ENCODE results near the gene FGGY. TPM values are rescaled to one million over a fixed set of nuclear protein-coding genes. Genes with fewer than 3 reads are reported as not detected.

The FGGY gene
- total RNA-seq, 1 experiment from 2014 or later, result 12.0 TPM

GRCh38 chr1:59730302-59730701 lies 433.4 kb downstream of the FGGY start:
- ATAC-seq (no peak), DNase-seq (ENCODE audit: low spot score) (no peak)
- peaks cover 6% of the 10 kb centered on the region for H3K36me3 Mint-ChIP-seq
- TF ChIP-seq, protein P1, sequence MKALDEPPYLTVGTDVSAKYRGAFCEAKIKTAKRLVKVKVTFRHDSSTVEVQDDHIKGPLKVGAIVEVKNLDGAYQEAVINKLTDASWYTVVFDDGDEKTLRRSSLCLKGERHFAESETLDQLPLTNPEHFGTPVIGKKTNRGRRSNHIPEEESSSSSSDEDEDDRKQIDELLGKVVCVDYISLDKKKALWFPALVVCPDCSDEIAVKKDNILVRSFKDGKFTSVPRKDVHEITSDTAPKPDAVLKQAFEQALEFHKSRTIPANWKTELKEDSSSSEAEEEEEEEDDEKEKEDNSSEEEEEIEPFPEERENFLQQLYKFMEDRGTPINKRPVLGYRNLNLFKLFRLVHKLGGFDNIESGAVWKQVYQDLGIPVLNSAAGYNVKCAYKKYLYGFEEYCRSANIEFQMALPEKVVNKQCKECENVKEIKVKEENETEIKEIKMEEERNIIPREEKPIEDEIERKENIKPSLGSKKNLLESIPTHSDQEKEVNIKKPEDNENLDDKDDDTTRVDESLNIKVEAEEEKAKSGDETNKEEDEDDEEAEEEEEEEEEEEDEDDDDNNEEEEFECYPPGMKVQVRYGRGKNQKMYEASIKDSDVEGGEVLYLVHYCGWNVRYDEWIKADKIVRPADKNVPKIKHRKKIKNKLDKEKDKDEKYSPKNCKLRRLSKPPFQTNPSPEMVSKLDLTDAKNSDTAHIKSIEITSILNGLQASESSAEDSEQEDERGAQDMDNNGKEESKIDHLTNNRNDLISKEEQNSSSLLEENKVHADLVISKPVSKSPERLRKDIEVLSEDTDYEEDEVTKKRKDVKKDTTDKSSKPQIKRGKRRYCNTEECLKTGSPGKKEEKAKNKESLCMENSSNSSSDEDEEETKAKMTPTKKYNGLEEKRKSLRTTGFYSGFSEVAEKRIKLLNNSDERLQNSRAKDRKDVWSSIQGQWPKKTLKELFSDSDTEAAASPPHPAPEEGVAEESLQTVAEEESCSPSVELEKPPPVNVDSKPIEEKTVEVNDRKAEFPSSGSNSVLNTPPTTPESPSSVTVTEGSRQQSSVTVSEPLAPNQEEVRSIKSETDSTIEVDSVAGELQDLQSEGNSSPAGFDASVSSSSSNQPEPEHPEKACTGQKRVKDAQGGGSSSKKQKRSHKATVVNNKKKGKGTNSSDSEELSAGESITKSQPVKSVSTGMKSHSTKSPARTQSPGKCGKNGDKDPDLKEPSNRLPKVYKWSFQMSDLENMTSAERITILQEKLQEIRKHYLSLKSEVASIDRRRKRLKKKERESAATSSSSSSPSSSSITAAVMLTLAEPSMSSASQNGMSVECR (CRISPR knock-in tag; IDR thresholded peaks at IDR 0.05; ENCODE audit: borderline replicate concordance), result no peak
- TF ChIP-seq NR2C2 (CRISPR knock-in tag; IDR thresholded peaks at IDR 0.05), result no peak
- no peak for TF ChIP-seq RORB (CRISPR knock-in tag; IDR thresholded peaks at IDR 0.05)
- no peak for TF ChIP-seq KAT7 (CRISPR knock-in tag; IDR thresholded peaks at IDR 0.05; ENCODE audit: borderline replicate concordance)
- TF ChIP-seq CREB1 (CRISPR knock-in tag; IDR thresholded peaks at IDR 0.05), result no peak
- no peak for TF ChIP-seq GABPB1 (CRISPR knock-in tag; IDR thresholded peaks at IDR 0.05)
- no peak for TF ChIP-seq PRRX2 (CRISPR knock-in tag; IDR thresholded peaks at IDR 0.05)
- TF ChIP-seq AR (CRISPR knock-in tag; IDR thresholded peaks at IDR 0.05), result no peak
- TF ChIP-seq, protein P2, sequence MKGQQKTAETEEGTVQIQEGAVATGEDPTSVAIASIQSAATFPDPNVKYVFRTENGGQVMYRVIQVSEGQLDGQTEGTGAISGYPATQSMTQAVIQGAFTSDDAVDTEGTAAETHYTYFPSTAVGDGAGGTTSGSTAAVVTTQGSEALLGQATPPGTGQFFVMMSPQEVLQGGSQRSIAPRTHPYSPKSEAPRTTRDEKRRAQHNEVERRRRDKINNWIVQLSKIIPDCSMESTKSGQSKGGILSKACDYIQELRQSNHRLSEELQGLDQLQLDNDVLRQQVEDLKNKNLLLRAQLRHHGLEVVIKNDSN (CRISPR knock-in tag; IDR thresholded peaks at IDR 0.05), result no peak
- no peak for TF ChIP-seq MYBL2 (CRISPR knock-in tag; IDR thresholded peaks at IDR 0.05)
- TF ChIP-seq JAZF1 (CRISPR knock-in tag; IDR thresholded peaks at IDR 0.05), result no peak
- TF ChIP-seq ZMAT4 (CRISPR knock-in tag; IDR thresholded peaks at IDR 0.05), result no peak
- TF ChIP-seq NR1H2 (CRISPR knock-in tag; IDR thresholded peaks at IDR 0.05), result no peak
- no peak for TF ChIP-seq CTCF (IDR thresholded peaks at IDR 0.05)
- TF ChIP-seq ETV6 (CRISPR knock-in tag; IDR thresholded peaks at IDR 0.05), result no peak
- TF ChIP-seq TP53 (CRISPR knock-in tag; IDR thresholded peaks at IDR 0.05), result no peak
- TF ChIP-seq CREM (CRISPR knock-in tag; IDR thresholded peaks at IDR 0.05), result no peak
- TF ChIP-seq FOXK1 (CRISPR knock-in tag; IDR thresholded peaks at IDR 0.05), result no peak
- TF ChIP-seq ZBTB21 (CRISPR knock-in tag; IDR thresholded peaks at IDR 0.05; ENCODE audit: borderline replicate concordance), result no peak
- CTCF ChIA-PET, result interaction anchor here (0.7 to 1.2 kb wide), 2 partner anchors 13 to 1381 kb away, joined by 3 read pairs; no protein-coding TSS in a partner anchor
- POLR2A ChIA-PET, result interaction anchor here (0.7 kb wide), 1 partner anchor 761 kb away, joined by 3 read pairs; no protein-coding TSS in a partner anchor
- no peak overlapping the region for H3K27ac Mint-ChIP-seq
- H3K4me3 Mint-ChIP-seq, result no peak overlapping the region
- H3K9me3 Mint-ChIP-seq, result peaks cover 13% of the 10 kb centered on the region
- H3K27me3 Mint-ChIP-seq (ENCODE audit: low read depth), result no peaks in the 10 kb centered on the region
- peaks cover 16% of the 10 kb centered on the region for H3K4me1 Mint-ChIP-seq

Measured in WTC11 (cell line).